Stimulated activated CD8-positive, alpha-beta memory T cell treated with anti-CD3 and anti-CD28 coated beads, Interleukin-7, amount 100 ng/mL, for 1 hour (primary cell): ENCODE results near the gene DKC1.

ENCODE experiments used
- DNase-seq, 2 donors: peaks; one replicate each; pipeline ENCODE4 v3.0.0-alpha.2; 2020; ENCODE audit warnings: low read depth in 2 of 2

DKC1 gene

DNA sequence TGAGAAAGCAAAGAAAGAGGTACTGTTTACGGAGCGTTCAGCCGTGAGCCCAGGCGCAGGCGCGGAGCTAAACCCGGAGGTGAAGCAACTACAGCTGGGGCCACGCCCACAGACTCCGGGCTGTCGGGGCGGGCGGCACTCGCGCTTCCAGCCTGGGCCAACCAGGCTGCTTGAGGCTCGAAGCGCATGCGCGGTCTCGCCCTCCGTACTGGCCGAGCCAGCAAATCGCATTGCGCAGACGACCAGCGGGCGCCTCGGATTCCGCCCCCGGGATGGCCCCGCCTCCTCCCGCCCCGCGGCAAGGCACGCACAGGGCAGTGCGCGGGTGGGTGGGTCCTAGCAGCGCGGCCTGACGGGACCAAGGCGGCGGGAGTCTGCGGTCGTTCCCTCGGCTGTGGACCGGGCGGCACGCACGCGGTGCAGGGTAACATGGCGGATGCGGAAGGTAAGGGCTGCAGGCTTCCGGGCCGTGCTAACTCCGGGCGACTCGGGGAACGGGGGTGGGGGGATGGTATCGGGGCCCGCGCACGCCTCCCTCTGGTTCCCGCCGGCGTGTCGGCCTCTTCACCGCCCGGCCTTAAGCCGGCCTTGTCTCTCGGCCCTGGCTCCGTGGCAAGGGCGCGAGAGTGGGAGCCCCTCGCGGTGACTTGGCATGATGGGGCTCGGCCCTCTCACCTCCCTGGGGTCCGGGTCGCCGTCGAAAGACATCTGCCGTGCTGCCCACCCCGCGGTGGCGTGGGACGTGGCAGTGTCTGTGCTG, at the start of gene DKC1:
TSS of gene DKC1 (plus strand) at position 328 of the 760 bp plus-strand sequence. CDS start at position 430, 102 bp downstream.
- peak; percentile 80 to 83 for DNase-seq

DNA sequence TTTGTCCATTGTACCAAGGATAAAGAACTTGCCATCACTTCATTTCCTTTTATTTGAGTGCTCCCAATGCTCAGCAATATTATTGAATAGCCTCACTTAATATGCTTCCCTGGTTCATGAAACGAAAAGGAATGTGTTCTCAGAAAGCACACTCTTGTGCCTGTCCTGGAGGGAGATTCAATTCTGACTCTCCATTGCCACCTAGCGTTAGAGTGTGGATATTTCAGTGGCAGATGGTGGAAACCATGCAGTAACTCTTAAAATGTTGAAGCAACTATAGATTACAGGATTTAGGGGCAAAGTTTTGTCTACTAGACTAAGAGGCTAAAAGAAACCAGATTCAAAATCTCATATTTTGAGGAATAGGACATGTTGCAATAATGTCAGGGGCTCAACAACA, 47.7 kb upstream of the DKC1 start:
- no peak for DNase-seq

DNA sequence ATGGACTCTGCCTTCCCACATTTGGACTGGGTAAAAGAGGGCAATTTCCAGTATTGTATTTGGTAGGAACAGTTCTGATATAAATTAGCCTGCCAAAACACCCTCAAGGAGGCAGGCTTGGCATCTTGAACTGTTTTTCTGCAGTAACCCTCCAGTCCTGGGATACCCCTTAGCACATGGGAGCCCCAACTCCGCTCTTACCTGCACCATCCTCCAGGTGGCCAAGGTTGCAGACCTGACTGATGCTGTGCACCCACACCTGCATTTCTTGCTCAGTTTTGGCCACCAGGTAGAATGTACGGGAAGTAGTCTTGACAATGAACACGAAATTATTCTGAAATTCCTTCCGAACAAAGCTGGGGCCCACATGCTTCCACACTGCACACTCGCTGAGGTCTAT, 46.8 kb upstream of the DKC1 start:
- DNase-seq, result no peak

DNA sequence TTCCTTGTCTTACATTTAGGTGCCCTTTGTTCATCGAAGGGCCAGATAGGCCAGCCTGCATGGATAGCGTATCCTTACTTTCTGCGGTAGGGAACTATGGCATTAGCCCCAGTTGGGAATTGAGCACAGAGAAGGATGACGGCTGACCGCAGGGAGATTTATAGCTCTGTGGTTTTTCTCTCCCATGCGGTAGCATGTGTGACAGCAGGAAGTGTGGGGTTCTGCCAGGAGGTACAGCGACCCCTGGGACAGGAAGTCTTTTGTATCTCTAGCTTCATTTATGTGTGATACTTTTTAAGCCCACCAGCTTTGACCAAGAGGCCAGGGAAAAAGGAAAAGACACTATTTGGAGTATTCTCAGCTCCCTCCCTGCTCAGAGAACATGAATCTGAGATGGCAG, 44.8 kb upstream of the DKC1 start:
- no peak for DNase-seq

DNA sequence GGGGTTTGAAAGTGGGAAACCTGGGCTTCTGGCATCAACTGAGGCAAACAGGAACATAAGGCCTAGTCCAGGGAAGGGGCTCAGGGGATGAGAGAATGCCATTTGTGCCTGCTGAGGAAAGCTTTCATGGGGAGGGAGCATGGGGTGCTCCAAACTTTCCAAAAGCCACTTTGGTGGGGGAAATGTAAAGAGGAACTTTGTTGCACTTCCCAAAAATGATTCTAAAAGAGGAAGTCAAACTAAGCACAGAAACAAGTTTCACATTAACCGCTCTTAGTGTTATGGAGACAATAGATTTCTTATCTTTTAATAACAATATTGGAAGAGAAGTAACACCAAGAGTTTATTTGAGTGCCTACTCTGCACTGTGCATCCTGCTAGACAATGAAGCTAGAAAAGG, 44.0 kb upstream of the DKC1 start:
- no peak for DNase-seq

DNA sequence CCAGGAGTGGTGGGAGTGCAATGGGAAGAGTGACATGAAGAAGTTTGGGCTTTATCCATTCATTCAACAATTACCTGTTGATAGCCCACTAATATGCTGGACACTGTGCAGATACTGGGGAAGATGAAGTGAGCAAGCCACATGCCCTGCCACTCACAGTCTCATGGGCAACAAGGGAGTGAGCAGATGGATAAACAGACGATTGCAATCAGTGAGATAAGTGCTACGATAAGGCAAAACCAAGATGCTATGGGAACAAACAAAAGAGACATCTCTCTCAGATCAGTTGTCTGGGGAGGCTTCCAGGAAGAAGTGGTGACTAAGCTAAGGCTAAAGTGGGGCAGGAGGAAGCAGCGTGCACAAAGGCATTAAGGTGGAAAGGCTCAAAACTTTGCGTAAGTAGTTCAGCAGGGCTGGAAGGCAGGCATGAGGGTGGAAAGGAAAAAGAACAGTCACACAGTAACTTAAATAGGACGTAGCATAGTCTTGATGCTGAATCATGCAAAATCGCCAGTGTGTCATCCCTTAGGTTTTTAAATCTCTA, 43.5 kb upstream of the DKC1 start:
- no peak for DNase-seq

DNA sequence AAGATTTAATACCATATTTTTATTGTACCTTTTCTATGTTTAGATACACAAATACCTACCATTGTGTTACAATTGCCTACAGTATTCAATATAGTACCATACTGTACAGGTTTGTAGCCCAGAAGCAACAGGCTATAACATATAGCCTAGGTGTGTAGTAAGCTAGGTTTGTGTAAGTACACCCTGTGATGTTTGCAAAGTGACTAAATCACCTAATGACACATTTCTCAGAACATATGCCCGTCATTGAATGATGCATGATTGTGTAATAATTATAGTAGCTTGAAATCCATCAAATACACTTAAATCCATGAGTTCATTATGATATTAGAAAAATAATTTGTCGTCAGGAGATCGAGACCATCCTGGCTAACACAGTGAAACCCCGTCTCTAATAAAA, 42.6 kb upstream of the DKC1 start:
- no peak for DNase-seq

DNA sequence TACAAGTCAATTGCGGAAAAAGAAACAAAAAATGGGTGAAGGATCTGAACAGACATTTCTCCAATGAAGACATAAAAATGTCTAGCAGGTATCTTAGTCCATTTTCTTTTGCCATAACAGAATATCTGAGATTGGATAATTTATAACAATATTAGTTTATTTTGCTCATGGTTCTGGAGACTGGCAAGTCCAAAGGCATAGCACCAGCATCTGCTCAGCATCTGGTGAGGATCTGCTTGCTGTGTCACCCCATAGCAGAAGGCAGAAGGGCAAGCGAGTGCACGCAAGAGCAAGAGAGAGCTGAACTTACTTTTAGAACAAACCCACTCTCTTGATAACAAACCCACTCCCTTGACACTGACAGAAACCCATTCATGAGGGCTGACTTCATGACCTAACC, 41.5 kb upstream of the DKC1 start:
- no peak for DNase-seq

DNA sequence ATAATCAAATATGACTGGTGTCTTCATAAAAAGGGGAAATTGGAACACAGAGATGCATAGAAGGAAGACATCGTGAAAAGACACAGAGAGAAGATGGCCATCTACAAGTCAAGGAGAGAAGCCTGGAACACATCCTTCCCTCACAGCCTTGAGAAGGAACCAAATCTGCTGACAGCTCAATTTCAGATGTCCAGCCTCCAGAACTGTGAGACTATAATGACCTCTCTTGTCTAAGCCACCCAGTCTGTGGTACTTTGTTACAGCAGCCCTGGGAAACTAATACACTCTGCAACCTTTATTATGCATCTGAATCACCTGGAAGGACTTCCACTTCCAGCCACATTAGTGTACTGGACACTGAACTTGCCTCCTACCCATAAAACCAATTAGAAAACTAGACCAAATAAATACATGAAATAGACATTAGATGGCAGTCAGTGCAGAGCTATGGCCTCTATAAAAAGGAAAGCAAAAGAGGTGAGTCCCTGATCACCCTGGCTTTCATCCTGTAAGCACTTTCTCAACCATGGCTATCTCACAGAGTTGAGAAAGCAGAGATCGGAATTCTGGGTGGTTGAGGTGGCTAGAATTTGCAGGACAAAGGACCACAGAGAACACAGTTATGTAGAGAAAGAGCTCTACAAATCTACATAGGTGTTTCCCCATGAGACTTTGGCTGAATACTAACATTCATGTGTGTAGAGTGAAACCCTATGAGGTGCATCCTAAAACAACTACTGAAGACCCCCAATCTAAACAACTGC, 37.5 kb upstream of the DKC1 start:
- DNase-seq, result no peak

DNA sequence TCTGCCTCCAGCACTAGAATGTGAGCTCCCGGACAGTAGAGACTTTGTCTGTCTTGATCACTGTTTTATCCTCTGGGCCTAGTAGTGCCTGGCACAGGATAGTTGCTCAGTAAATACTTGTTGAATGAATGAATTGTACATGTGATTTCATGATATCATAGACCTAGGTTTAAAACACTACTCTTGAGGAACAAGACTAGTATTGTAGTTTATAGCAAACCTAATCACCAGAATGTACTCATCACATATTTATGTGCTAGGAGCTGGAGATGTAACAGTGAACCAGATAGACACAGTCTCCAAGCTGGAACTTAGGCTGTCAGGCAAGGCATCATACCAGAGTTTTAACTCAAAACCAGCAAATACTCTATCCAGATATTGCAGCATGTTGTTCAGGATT, 35.2 kb upstream of the DKC1 start:
- no peak for DNase-seq

DNA sequence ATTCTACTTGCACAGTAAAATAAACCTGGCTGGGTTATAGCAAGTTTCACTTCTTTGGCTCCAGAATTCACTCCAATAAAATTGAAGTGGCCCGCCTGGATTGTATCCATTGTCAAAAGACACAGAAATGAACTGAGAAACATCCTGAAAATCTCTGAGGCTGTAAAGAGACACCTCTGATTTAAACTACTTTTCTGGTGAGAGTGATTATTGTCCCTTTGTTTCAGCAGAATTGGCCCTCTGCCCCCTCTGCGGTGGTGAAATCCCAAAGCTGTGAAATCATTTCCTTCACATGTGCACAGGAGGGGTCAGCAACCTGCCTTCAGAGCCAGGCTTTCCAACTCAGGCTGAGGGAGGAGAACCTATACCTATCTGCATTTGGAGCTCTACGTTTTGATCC, 34.8 kb upstream of the DKC1 start:
- no peak for DNase-seq

DNA sequence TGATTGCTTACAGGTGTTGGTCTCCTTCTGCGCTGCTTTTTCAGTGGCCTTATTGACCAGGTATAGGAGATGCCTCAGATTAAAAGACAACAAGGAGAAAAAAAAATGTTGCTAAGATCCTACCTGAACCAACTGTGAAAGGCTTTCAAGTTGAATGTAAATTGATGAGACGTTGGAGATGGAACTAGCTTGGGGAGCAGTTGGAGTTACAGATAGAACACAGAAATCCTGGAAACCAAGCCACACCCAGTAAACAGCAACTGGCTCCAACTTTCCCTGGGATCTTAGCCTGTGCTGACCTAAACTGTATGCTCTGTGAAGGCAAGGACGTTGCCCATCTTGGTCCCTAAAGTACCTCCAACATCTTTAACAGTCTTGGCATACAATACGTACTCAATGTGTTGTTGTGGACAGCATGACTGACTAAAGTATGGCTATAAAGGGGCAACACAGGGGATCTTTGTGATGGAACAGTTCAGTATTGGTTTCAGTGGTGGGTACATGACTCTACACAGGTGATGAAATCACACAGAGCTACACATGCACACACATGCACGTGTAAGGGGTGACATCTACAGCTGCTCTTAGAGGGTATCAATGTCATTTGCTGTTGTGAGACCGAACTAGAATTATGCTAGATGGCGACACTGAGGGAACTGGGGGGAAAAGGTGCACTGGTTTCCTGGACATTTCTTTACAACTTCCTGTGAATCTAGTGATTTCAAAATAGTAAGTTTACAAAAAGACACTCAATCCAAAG, 34.1 kb upstream of the DKC1 start:
- DNase-seq, result no peak

DNA sequence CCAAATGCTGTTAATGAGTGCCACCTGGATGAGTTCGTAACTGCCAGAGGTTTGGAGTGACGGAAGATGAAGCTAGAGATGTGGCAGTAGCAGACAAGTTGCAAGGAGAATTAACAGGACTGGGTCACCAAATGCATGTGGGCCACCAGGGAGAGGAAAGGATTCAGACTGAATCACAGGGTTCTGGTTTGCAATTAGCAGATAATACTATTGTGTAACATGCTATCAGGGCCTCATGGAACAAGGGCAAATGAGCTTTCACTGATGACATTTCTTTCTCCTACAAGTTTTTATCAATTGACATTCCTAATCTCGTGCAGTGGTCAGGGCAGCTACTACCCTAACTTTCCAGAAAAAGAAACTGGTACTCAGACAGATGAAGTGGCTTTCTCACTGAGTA, 33.2 kb upstream of the DKC1 start:
- no peak for DNase-seq

DNA sequence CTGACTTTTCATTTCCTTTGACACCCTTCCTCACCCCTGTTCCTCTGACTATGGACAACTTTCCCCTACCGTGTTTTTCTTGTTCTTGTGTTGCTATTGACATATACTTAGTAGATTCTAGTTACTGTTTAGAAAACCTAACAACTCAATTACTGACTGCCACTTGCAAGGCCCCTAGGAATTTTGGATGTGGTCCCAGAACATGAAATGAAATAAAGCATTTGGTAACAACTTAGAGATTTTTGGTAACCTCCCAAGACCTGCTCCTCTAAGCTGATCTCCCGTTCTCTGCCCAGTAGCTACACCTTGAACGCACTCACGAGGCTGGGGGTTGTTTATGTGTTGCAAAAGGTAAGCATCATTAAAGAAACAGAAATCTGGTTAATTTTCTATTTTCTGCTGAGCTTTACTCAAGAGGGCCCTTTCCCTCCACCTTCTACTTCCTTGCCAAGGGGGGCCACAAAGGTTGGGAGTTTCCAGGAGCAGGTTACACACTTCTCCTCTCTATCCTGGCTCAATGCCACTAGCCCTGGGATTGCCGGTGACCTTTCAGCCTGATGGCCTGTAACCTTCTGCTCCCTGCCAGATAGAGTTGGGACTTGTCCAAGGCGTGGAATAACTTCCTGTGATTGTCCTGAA, 32.3 kb upstream of the DKC1 start:
- DNase-seq, result no peak

DNA sequence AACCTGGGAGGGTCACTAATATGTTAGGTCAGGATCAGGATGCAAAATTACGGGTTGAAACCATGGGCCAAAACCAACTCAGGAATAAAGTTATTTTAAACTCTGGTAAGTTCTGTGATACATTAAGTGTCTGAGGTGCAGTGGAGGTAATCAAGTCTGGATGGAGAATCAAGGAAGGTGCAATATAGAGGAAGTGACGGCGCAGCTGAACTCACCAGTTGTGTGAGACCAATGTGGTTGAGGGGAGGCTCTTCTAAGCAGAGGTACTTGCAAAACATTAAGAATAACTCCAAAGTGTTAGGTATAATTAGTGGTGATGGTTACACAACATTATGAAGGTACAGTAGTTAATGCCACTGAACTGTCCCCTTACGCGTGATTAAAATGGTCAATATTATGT, 31.5 kb upstream of the DKC1 start:
- DNase-seq, result no peak

DNA sequence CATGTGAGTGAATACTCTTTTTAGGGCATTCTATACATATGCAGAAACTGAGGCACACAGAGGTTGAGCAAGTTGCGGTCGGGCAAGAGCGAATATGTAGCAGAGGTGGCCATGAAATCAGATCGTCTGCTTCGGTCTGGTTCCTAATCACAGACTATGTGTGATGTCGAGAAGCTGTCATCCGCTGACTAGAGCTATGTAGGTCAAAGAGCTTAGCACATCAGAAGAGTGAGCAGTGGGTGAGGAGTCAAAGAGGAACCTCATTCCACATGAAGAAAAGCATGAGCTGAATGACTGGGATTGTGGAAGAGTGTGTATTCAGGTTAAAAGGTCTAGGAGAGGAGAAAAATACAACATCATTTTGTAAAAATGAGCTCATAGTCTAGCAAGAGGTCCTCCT, 30.8 kb upstream of the DKC1 start:
- no peak for DNase-seq

DNA sequence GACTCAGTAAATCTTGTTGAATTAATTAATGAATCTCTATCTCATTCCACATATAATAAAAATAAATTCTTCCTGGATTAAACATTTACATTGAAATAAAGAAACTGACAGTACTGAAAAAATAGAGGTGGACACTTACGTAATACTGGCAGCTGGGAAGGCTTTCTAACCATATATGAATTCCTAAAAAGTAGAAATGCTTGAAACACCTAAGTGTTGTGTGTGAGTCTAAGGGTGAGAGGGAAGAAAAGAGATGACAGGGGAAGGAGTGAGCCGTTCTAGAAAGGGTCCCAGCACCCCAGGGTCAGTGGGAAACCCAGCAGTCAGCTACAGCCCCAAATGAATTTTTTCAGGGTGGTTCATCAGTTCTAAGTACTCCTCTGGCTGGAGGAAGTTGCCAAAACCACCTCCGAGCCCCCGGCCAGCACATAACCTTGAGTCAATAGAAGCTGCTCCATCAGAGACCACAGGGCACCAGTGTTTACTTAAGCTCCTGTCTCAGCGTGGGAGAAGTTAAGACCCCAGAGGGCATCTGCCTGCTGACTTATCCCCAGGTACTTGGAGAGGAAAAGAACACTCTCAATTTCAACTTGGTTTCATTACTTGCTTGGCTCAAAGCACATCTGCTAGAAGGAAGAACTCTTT, 30.1 kb upstream of the DKC1 start:
- DNase-seq, result no peak

DNA sequence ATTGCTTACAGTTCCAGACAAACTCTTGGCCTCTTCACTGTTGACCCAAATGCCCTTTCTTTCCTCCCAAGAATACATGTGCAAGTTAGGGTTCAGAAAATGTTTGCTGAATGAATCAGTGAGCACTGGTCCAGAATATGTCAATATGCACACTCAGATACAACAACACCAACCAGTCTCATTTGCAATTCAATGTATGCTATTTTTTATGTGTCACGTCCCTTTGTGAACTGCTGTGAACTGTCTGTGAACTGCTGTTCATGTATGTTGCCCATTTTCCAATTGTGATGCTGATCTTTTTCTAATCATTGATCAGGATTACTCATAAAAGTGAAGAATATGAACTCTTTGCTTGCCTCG, 29.6 kb upstream of the DKC1 start:
- DNase-seq, result no peak

DNA sequence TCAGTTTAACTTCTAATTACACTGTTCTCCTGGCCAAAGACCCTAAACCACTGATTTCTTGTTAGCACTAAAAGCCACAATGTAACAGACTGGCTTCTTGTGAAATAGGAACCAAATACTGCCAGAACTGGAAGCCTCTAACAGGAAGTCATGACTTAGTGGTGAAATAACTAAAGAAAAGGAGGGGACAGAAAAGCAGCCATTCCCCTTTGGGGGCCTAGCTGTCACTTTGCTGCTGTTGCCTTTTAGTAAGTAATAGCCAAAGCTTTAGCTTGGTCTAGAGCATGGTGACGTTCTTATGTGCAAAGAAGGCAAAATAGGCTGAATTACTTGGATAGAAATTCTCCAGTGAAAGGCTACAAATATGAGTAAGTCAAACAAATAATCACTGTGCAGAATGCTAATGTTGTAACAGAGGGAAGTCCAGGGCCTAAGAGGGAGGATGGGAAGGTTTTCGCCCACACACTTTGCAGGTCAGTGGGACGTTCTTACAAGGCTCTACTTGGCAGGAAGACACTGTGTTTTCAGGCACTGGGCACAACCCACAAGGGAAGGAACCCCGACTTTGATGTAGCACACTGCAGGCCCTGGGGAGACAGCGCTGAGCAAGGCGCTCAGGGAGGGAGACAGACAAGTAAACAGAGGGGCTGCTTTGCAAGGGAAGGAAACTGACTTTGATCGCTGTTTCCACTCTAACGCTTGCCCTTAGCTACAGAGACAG, 28.4 kb upstream of the DKC1 start:
- DNase-seq, result peak in 1 of 2 donors; percentile 13

DNA sequence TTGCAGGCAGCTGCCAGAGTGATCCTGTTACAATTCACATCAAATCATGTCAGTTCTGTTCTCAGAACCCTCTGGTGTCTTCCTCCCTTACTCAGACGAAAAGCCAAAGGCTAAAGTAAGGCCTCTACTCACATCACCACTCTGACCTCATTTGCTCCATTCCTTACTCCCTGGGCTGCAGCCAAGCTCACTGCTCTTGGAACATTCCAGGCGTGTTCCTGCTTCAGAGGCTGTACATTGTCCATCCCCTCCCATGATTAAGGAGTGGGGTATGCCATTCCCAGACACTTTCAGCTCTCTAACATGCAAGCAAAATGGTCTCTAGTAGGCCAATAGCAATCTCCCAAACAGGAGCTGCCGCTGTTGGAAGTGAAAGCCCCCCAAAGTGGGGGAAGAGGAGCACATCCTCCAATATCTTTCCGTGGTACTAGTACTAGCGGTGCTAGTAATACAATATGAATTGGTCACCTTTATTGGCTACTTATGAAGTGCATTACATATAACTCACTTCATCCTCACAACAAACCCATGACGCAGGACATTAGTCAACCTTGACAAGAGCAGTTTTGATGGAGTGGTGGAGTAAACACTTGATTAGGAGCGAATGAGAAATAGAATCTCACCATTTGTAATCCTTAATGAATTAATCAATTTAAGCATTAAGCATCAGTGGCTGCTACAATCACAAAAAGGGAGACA, 26.8 kb upstream of the DKC1 start:
- DNase-seq, result no peak
